T-helper 22 cell (primary cell): ENCODE results near the gene PIK3C2B.
"Not testable (repeated sequence)": the region's sequence is repeated elsewhere in the genome, so short reads cannot be mapped to it uniquely, and the experiment has no call there.

Source experiments
- DNase-seq: peaks from one replicate; pipeline ENCODE4 v3.0.0-alpha.2; 2020; ENCODE audit warnings: low read depth

Gene PIK3C2B

DNA sequence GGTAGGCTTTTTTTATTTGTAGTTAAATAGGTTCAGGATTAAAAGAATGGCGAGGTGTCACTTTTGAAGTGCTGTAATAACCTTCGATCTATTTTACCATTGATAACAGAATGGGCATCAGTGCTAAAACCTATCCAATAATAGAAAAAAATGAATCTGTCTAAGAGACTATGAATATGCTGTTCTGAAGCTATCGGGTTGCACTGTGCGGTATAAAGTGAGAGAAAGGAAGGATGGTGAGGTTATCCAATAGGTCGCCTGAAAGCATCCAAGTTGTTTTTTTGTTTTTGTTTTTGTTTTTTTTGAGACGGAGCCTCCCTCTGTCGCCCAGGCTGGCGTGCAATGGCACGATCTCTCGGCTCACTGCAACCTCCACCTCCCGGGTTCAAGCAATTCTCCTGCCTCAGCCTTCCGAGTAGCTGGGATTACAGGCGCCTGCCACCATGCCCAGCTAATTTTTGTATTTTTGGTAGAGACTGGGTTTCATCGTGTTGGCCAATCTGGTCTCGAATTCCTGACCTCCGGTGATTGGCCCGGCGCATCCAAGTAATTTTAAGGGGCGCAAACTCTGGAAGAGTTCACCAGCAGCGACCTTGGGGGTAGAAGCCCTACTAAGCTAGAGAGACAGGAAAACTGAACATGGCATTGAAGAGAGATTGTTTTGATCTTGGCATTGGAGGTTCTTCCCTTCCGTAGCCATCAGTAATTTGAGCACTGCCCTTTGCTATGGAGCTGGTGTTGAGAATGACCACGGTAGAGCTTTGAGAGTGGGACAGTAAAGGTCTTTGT is 12.9 kb upstream of the PIK3C2B start:
- DNase-seq, result no peak

DNA sequence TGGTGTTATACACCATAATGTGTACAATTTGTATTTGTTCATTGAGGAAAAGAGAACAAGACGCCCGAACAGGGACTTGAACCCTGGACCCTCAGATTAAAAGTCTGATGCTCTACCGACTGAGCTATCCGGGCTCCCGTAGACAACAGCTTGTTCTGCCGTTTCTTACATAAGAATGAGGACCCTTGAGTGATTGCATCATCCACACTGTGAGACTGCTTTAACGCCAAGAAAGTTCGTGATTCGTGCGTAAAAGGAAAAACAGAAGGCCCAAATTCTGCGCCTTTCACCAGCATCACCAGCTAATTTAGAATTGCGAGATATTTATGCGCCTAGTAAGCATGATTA is 12.3 kb upstream of the PIK3C2B start:
- peak; percentile 72 for DNase-seq

DNA sequence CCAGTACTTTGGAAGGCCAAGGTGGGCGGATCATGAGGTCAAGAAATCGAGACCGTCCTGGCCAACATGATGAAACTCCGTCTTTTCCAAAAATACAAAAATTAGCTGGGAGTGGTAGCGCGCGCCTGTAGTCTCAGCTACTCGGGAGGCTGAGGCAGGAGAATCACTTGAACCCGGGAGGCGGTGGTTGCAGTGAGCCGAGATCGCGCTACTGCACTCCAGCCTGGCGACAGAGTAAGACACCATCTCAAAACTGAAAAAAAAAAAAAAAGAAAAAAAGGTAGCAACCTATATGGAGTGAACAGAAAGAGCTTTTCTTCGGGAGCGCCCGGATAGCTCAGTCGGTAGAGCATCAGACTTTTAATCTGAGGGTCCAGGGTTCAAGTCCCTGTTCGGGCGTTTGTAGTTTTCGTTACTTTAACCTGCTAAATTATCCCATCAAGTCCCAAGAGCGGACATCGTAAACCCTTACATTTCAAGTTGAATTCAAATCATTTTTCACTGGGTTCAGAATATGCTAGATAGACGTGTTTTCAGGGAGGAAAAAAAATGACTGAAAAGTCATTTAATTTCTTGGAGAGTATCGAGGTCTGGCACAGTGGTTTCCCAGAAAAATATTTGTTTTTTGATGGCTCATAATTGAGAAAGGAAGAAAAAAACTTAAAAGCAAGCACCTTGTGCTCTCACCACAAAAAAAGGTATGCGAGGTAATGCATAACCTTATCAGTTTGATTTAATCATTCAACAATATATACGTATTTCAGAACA is 11.8 kb upstream of the PIK3C2B start:
- peak; percentile 30 for DNase-seq

DNA sequence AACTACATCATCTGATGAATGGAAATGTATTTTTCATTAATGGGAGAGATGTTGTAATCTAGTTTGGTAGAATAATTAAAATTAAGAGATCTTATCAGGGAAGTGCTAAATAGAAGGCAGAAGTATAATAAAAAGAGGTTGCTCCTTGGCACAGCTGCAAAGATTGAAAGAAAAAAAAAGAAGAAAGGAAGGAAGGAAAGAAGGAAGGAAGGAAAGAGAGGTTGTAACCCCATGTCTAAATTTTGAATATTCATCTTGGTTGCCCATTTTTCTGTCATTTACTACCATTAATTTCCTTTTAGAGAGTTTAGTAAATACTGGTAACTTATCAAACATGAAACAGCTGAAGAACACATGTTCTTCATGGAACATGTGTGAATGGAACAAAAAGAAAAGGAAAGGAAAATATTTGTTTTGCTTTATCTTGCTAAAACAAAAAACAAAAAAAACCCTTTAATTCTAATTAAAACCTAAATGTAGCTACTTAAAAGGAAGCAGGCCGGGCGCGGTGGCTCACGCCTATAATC is 11.1 kb upstream of the PIK3C2B start:
- DNase-seq, result no peak

DNA sequence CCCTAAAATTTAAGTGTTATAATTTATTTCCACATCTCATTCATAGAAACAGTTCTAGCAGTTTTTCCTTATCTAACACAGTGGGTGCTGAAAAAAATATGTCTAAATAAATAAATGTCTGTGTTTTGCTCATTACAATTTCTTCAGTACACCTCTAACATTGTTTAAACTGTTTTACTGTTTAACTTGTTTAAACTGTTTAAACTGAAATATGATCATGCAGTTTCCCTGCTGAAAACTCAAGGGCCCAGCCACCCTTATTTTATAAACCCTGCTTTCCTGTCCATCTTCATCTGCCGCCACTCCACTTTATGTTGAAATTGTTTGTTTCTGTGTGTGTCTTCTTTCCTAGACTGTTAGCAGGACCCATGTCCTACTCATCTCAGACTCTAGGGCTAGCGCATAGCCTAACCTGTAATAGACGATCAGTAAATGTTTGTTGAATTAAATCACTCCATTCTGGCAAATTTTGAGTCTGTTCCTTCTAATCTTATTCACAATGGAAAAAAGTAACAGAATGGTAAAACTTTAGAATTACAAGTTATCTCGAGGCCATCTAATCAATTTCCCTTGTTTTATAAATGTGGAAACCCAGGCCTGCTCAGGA is 9.4 kb upstream of the PIK3C2B start:
- DNase-seq, result no peak

DNA sequence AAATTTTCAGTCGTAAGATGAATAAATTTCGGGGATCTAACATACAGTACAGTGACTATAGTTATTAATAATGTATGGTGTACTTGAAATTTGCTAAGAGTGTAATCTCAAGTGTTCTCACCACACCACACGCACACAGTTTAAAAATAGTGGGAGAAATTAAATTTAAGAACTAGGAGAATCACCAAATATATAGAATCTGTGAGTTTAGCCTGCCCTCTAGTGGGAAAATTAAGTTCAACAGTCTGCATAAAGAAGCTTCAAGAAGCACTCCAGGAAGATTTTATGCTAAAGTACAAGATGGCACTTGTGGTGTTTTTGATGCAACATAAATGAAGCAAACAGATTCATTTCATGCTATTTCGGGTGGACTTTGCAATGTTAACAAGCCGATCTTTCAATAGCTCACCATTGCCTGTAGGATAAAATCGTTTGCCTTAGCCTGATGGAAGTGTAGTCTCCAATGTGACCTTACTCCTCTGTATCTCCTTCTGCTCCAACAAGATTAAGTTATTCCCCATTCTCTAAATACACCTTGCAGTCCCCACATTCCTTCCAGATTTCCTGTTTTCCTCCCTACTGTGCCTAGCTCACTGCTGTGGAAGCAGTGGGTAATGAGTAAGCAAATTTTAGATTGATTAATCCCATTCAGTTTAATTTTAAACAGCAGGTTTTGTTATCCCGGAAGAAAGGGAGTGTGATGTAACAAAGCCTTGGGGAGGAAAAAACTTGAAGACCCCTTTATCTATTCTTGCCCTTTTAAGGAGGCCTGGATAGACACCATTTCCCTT is 8.7 kb upstream of the PIK3C2B start:
- no peak for DNase-seq

DNA sequence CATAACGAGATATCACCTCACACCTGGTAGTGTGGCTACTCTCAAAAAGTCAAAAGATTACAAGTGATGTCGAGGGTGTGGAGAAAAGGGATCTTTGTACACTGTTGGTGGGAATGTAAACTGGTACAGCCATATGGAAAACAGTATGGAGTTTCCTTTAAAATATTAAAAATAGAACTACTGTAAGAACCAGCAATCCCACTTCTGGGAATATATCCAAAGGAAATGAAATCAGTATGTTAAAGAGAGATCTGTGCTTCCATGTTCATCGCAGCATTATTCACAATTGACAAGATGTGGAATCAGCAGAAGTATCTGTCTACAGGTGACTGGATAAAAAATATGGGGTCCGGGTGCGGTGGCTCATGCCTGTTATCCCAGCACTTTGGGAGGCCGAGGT is 7.6 kb upstream of the PIK3C2B start:
- DNase-seq, result no peak

DNA sequence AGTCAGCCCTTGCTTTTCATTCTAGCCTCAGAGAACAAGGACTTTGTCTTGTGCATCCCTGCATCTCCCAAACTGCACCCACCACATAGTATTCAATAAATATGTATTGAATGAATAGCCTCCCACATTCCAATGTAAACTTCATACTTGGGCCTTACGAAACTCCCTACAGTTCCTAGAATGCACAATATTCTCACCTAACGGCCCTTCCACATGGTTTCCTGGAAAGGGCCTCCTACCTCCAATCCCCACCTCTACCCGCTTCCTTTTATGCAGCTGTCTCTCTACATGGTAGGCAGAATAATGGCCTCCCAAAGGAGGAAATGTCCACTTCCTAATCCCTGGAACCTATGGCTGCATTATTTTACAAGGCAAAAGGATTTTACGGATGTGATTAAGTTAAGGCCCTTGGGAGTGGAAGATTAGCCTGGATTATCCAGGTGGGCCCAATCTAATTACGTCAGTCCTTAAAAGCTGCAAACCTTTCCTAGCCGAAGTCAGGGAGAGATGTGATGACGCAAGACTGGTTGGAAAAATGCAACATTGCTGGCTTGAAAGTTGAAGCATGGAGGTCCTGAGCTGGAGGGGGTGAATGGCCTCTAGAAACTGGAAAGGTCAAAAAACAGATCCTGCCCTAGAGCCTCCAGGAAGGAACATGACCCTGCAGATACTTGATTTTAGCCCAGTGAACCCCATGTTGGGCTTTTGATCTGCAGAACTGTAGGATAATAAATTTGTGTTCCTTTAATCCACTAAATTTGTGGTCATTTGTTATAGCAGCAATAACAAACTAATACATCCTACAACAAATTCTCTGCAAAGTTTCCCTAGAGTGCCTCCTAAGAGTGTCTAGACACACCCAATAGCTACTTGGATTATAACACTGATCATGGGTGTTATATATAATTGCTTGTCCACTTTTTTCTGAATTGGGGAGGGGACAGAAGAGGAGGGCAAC is 5.2 kb upstream of the PIK3C2B start:
- no peak for DNase-seq

DNA sequence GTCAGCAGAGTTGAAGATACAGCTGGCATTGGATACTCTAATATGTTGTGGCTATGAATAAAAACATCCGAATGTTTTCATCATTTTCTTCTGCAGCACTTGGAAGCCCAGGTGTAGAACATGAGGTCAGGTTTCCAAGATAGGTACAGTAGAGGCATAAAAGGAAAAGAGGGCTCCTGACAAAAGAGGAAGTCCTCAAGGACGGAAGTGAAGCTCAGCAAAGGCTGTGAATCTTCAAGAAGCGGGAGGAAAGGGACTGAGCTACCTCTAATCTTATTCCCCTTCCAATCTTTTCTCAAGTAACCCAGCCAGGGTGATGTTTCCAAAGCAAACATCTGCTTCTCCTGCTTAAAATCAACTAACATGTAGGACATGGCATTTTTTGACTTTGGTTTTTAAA is 4.4 kb upstream of the PIK3C2B start:
- DNase-seq, result no peak

DNA sequence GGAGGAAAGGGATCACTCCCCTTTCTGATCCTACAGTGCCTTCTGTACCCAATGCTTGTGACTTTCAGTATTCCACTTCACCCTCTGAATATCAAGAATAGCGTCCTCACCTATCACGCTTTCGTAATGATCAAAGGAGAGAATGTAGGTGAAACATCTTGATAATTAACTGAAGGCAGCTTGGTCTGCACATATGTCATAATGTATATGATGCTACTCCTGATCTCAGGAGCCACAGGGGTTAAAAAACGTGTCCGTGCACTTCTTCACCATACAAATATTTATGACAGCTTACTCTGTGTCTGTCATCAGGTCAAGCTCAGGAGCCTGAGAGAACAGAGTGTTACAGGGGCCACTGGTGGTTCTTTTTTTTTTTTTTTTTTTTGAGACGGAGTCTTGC is 1.2 kb upstream of the PIK3C2B start:
- no peak for DNase-seq

DNA sequence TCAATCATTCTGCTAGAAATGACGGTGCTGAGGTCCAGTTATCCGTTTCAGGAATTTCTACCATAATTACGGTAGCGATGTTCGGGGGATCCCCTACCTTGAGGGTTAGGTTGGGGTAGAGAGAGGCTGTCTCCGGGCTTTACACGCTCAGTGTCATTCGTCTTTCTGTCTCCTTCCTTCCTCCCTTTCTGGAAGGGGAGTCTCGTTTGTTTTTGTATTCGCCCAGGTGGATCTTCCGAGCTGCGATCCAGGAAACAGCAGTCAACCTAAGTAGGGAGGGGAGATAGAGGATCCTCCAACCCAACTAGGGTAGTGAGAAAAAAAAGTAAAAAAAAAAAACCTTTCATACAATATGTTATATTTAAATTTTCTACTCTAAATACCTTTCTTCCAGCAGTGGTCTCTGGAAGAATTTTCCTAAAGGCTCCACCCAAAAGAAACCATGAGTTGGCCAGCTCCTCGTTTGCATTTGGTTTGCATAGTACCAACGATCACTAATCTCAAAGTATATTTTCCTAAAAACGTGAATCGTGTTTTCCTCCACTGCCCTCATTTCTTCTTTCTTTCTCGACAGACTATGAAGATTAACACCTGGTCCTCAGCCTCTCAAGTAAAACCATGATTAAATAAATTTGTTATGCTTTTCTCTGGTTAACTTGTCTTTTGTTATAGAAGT is 611 bp upstream of the PIK3C2B start:
- DNase-seq, result peak; percentile 14

DNA sequence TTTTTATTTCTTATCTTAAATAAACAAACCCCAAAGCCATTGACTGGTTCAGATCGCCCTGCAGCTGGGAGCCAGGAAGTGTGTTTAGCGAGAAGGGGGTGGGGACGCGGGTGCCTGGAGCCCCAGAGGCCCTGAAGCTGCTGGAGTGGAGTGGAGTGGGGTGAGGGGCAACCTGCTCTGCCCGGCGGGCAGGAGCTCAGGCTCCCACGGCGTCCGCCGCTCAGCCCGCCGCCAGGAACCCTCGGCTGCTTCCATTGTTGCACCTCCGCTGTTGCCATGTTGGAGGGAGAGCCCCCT is 673 bp downstream of the PIK3C2B start:
- peak; percentile 45 for DNase-seq

DNA sequence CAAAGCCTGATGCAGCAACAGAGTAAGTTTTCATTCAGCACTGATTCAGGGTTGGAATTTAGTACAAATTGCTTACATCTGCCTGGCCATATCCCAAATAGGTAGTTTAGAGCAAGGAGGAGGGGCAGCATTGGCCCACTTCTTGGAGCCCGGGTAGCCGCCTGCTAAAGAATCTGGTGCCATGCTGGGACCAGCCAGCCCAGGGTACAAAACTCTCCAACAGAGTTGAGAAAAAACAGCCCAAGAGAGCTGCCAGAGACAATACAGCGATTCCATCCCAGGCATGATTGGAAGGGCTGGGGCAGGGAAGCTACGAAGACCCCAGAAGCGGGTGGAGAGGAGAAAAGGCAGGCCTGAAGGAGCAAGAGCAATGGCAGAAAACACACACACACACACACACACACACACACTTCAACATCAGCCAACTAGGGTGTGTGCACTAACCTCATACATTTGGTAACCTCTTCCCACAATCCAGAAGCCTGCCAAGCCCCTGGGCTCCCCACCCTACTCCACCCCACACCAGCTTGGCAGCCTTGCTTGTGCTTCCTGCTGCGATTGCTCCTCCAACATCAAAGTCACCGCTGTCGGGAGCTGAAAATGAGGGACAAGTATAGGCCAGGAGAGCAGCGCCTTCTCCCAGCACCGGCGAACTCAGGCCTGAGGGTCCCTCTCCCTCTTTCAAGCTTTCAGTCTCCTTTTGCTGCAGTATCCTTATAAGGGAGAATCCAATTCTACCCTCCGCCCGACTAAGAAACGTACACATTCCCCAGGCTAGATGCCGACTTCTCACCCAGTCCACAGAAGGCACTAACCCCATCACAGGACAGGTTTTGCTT is 1.2 kb downstream of the PIK3C2B start:
- peak; percentile 8 for DNase-seq

DNA sequence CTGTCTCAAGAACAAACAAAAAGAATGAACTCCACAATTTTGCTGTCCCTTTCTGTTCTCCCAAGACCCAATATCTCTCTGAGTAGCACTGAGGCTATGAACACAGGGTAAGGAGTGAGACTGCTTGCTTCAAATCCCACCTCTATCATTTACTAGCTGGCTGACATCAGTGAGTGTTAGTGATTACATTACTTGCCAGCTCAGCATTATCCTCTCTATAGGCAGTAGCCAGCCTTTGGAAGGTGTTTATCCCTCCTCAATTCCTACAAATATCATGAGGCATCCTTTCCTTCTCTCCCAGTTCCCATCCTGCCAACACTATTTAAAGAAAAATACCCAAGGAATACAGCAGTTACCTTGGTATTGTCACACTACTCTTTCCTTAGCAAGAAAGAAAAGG is 3.0 kb downstream of the PIK3C2B start:
- DNase-seq, result no peak

DNA sequence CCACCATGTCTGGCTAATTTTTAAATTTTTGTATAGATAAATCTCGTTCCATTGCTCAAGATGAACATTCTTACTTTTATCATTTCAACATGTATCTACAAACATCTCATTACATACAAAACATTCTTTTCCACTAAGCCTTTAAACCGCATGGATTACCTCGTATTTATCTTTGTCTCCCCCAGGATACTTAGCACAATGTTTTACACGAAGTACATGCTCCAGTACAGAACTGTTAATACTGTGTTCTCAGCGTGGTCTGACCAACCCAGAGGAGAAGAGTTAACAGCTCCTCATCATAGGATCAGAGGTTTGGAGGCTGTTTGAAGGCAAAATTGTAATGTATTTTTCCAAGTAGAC is 7.4 kb downstream of the PIK3C2B start:
- DNase-seq, result no peak

DNA sequence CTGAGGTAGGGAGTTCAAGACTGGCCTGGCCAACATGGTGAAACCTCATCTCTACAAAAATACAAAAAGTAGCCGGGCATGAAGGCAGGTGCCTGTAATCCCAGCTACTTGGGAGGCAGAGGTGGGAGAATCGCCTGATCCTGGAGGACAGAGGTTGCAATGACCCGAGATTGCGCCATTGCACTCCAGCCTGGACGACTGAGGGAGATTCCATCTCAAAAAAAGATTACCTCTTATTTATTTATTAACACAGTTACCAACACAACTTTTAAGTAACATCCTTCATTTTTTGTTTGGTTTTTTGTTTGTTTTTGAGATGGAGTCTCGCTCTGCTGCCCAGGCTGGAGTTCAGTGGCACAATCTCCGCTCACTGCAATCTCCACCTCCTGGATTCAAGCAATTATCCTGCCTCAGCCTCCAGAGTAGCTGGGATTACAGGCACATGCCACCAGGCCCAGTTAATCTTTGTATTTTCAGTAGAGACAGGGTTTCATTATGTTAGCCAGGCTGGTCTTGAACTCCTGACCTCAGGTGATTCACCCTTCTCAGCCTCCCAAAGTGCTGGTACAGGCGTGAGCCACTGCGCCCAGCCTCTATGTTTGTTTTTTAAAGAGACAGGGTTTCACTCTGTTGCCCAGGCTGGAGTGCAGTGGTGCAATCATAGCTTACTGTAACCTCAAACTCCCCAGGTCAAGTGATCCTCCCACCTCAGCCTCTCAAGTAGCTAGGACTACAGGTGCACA is 7.9 kb downstream of the PIK3C2B start:
- not testable (repeated sequence) for DNase-seq

DNA sequence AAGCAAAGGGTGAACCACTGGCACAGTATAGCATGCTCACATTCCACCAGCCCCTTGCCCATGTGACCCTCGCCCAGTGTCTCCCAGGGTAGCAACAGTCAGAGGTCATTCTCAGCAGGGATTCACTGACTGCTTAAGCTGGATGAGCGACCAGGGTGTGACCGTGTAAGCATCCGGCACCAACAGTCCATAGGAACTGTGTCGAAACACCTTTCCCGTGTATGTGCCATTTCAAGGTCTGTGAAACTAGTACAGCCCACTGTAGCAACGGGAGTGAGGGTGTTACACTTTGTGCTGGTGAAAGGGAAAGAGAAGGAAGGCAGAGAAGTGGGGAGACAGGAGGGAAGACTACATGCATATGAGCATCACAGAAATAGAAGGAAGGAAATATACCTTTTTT is 10.8 kb downstream of the PIK3C2B start:
- no peak for DNase-seq

DNA sequence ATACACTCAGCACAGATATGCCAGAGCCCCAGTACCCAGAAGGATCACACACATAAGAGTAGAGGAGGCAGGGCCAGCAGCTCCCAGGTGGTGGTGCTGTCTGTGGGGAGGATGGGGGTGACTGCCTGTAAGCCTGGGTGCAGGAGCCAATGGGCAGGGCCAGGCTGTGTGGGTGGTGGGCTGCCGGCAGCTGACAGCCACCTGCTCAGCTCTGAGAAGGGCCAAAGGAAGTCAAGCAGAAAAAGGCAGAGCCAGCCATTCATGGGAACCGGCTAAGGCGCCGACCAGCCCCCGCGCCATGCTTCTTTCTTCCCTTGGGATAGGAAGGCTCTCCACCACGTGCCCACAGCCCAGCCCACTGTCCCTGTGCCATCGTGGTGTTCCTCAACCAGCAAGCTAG is 14.1 kb downstream of the PIK3C2B start:
- no peak for DNase-seq
